MM.1S (cell line): ENCODE data around the gene DUSP7.

Source experiments
- CTCF ChIP-seq: fragments of 300-600 bp; sonication (generic); IDR thresholded peaks from 2 replicates; pipeline ENCODE4 v1.5.1; 2016; ENCODE audit warnings: antibody characterized with exemption, low read length, mixed read lengths
- EZH2 ChIP-seq: fragments of 300-600 bp; sonication (generic); optimal IDR thresholded peaks from 2 replicates; pipeline ENCODE3; 2017; ENCODE audit warnings: low read depth, mild to moderate bottlenecking, antibody characterized with exemption, low read length, mixed read lengths
- EZH2phosphoT487 ChIP-seq: fragments of 300-600 bp; sonication (generic); IDR thresholded peaks from 2 replicates; pipeline ENCODE4 v1.6.1; 2018; ENCODE audit warnings: antibody characterized with exemption, low read length

- no peak for TF ChIP-seq CTCF
- no peak for TF ChIP-seq EZH2
- no peak for TF ChIP-seq EZH2phosphoT487
Measured at GRCh38 chr3:52067526-52067925, 11.2 kb upstream of the DUSP7 start.
